ENCODE data around the gene LAMB1.
"Not testable (repeated sequence)": the region's sequence is repeated elsewhere in the genome, so short reads cannot be mapped to it uniquely, and the experiment has no call there.

Gene LAMB1

DNA sequence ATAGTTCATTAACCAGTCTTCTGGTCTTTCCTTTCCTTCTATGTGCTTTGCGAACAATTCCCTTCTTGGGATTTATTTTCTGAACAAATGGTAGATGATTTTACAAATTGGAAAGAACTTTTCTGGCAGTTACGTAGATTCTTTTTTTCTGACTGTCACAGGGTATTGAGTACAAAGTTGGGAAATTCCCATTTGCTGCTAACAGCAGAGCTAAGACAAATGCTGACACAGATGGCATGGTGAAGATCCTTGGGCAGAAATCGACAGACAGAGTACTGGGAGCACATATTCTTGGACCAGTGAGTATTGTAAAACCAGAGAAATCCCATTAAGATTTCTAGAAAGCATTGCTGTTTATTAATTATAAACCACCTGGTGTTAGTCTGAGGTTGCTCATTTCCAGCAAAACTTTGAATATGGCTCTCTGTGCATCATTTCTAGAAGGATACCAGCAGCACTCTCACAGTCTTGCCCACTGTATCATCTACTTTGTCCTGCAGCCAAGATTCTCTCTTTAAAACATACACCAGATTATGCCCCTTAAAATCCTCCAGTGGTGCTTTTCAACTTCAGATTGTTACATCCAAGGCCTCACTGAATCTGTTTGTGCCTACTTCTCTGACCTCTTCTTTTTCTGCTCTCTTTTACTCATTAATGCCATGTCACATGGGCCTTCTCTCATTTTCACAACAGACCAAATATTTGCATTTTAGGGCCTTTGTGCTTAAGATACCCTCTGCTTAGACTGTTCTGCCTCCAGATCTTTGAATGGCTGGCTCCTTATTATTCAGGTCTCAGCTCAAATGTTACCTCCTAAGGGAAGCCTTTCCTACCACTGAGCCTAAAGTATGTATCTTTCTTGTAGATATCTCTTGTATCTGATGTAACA lies 85.0 kb downstream of the LAMB1 start:
- no peak for DNase-seq (ENCODE audit: low read depth)

DNA sequence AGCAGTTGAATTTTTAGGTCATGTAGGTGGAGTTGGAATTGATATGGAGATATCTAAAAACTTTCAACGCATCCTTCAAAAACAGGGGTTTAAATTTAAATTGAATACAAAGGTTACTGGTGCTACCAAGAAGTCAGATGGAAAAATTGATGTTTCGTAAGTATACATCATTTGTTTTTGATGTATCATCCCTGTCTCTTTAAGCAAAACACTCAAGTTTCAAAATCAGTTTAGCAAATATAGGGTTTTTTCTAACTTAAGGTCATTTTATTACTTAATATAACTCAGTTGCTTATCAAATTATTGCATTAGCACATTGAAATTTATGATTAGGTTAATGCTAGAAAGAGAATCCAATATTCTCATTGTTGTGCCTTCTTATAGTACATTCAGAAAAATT lies 87.4 kb downstream of the LAMB1 start:
- DNase-seq (ENCODE audit: low read depth), result no peak

DNA sequence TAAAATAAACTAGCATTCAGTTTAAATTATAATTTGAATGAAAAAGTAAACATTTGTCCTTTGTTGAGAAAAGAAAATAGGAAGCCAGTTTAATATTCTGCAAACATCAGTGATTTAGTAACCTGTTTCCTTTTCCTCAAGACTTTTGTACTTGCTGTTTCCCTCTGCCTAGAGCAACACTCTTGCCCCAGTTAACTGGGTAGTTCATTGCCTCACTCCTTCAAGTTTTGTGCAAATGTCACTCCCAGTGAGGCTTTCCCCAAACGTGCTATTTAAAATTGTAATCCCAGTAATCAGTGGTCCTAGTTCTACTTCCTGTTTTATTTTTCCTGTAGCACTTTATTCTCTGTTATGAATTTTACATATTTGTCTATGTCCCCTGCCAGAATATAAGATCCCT lies 88.1 kb downstream of the LAMB1 start:
- DNase-seq (ENCODE audit: low read depth), result no peak

DNA sequence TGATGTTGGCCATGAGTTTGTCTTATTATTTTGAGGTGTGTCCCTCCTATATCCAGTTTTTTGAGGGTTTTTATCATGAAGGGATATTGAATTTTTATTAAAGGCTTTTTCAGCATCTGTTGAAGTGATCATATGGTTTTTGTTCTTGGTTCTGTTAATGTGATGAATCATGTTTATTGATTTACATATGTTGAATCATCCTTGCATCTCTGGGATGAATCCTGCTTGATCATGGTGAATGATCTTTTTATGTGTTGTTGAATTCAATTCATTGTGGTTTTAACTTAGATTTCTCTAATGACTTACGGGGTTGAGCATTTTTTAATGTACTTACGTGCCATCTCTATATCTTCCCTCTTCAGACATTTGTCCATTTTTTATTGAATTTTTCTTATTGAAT lies 89.1 kb downstream of the LAMB1 start:
- DNase-seq (ENCODE audit: low read depth), result no peak

DNA sequence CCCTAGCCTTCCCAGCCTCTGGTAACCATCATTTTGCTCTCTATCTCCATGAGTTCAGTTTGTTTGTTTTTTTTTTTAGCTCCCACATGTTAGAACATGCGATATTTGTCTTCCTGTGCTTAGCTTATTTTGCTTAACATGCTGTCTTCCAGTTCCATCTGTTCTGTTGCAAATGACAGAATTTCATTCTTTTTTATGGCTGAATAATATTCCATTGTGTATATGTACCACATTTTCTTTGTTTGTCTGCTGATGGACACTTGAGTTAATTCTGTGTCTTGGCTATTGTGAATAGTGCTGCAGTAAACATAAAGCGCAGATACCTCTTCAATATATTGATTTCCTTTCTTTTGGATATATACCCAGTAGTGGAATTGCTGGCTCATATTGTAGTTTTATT lies 91.0 kb downstream of the LAMB1 start:
- no peak for DNase-seq (ENCODE audit: low read depth)

DNA sequence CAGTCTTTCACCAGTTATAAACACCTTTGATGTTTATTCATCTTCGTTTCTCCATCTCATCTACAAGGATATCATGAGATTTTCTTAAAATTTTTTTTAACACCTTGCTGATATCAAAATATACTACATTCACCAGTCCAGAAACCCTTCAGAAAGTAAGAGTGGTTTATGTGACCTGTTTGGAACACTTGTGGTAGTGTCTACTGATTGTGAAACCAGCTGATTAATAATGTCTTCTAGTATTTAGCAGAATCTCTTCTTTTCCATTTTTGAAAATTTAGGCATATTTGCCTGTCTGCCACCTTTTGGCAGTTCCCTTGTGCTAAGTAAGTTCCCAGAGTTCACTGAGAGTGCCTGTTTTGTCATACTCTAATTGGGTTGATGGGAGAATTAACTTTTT lies 93.5 kb downstream of the LAMB1 start:
- DNase-seq (ENCODE audit: low read depth), result no peak

DNA sequence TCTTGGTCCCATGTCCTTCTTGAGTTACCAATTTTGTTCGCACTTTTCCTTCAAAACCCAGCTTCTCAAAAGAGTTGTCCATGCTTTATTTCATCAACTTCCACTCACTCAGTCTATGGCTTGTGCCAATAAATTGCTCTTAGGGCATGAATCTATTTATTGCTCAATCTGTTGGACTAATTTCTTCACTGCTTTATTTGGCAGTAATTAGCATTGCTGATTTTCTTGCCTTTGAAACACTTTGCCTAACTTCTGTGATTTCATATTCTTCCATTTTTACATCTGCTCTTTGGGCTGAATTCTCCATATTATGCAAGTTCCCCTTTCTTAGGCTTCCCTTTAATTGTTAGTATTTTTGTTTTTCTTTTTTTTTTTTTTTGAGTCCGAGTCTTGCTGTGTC lies 95.2 kb downstream of the LAMB1 start:
- DNase-seq (ENCODE audit: low read depth), result no peak

DNA sequence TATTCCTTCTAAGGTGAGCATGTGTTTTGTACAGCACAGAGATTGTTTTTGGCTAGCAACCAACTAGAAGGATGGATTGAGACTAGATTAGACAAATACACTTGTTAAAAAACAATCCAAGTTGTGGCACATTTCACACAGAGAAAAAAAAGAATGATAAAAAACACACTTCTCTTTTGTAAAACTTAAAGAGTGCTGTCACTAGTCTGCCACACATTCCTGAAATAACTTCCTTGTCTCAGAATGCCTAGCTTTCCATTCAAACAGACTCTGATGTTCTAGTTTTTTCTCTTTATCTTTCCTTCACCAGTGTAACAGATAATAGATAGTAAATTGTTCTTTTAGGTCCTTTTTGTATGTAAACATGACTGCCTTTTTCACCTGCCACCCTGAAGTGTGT lies 100.6 kb downstream of the LAMB1 start:
- no peak for DNase-seq (ENCODE audit: low read depth)

DNA sequence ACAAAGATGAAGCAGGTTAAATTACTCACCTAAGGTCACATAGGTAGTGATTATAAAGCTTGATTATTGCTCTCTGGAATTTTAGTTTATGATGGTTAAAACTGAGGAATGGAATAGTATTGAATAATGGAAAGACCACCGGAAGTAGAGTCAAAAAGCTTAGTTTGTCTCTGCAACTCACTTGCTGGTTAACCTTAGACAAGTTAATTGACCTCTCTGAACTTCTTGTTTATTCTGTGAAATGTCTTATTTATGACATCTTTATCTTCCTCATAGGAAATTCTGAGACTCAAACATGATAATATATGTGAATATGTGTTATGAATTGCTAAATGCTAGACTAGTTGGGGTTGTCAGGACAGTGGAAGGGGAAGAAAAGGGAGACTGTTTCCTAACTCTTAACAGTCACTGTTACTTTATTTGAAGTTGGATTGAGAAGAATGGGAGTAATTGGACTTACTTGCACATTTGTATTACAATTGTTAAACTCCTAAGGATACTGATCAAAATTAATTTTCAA lies 102.4 kb downstream of the LAMB1 start:
- no peak for DNase-seq (ENCODE audit: low read depth)

DNA sequence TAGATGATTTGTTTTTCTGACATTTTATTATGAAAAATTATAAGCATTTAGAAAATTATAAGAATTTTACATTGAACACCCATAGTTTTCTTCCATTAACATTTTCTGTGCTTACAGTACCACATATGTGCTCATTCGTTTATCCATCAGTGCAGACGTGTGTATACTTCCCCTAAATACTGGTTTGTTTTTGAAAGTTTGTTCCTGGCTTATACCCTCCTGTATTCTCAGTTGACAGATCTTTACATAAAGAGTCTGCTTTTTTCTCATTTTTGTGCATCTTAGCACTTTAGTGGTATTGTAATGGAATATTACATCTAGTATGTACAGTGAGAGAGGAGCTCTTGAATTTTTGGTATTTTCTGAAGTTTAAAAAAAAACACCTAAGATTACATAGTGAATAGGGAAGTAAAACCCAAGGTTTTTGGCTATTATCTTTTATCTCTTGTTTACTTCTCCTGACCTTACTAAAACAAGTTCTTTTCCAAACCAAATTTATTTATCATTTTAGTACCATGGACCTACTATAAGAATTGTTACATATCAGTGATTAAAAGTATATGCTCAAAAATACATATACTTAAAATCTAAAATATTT lies 103.9 kb downstream of the LAMB1 start:
- DNase-seq (ENCODE audit: low read depth), result no peak

DNA sequence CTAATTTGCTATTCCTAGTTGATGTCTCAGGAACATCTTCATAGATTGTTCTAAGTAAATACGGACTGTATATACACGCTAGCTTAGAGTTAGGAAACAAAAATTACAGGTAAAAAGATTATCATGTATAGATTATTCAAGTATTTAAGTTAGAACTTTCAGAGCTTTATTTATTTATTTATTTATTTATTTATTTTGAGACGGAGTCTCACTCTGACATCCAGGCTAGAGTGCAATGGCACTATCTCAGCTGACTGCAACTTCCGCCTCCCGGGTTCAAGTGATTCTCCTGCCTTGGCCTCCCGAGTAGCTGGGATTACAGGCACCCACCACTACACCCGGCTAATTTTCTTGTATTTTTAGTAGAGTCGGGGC lies 110.6 kb downstream of the LAMB1 start:
- not testable (repeated sequence) for DNase-seq (ENCODE audit: low read depth)

DNA sequence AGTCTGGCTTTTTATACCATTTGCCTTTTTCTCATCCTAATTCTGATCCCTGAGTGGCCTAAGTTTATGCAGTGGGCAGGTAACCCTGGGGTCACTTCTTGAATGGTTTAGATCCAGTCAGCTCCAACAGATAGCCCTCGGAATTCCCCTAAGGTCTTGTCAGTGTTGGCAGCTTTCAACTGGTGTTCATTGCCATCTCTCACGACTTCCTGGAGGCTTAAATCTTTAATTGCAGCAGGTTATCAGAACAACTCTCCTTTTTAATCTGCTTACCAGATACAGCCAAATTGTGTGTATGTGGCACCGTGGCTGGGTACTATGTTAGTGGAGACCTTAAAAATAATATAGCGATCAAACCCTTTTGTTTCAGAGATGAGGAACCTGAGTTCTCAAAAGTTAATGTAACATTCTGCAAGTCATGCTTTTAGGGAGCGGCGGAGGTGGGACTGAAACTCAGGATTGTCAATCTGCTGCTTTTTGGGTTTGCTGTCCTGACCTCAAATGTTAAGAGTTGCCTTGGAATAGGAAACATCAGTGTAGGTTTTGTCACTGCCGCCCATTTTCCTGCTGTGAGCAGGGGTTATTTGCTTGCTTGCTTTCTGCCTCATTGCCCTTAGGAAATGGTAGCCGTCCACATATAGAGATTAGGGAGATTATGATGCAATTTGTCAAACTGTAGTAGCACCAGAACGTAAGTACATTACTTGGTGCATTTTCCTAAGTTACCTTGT lies 111.2 kb downstream of the LAMB1 start:
- DNase-seq (ENCODE audit: low read depth), result no peak

DNA sequence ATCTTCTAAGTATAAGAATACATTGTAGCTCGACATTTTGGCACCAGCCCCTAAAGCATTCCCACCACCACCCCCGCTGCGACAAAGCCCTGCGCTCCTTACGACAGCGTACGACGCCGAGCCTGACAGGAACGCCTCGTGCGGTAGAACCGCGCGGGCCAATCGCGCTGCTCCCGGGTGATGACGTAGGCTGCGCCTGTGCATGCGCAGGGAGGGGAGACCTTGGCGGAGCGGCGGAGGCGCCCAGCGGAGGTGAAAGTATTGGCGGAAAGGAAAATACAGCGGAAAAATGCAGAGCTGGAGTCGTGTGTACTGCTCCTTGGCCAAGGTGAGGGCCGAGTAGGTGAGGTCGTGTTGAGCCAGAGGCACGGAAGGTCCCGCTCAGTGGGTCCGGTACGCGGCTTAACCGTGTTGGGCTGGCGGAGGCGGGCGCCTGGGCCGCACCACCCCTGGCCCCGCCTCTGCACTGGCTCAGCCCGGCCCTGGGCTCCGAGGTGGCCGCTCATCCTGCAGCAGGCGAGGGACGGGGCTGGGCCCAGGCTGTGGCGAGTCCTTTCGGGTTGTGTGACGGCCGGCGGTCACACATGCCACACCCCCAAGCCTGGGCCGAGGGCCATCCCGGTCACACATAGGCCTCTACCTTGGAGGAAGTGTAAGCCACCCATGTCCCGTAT lies 111.9 kb downstream of the LAMB1 start, which contains the start of gene DLD:
DLD (plus strand) TSS at position 222 of the 674 bp plus-strand sequence; CDS start at position 290, 68 bp downstream.
- peak; percentile 87 for DNase-seq (ENCODE audit: low read depth)

DNA sequence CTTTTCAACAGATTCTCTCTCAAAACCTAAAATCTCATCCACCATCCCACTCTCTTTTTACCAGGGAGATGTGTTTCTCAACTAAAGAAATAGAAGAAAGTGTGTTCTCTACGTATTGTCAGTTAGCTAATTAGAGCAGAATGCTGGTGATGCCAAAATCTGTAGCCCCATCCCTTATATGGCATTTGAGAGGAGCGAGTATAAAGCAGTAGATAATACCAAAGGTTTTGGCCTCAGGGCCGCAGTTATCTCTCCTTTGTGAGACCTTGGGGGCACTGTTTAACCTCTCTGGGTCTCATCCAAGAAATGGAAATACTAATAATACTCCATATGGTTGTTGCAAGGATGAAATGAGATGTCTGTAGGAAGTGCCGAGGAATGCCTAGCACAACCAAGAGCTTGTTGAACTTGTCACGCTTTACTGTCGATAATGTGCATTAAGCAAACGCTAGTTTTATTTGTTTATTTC lies 112.4 kb downstream of the LAMB1 start:
- no peak for DNase-seq (ENCODE audit: low read depth)

DNA sequence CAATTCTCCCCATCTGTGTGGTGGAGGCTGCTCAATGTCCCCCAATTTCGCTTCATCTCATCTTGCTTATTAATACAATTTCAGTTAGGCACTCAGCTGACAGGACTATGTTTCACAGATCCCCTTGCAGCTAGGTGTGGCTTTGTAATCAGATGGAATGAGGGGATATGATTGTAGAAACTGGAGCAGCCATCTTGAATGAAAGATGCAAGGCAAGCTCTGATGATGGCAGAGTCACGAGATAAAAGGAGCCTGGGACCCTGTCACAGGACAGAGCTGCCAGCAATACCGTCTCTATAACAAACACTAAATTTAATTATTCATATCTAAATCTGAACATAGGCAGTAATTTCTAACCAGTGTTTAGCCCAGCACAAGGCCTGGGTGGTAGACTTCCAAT lies 113.0 kb downstream of the LAMB1 start:
- no peak for DNase-seq (ENCODE audit: low read depth)

DNA sequence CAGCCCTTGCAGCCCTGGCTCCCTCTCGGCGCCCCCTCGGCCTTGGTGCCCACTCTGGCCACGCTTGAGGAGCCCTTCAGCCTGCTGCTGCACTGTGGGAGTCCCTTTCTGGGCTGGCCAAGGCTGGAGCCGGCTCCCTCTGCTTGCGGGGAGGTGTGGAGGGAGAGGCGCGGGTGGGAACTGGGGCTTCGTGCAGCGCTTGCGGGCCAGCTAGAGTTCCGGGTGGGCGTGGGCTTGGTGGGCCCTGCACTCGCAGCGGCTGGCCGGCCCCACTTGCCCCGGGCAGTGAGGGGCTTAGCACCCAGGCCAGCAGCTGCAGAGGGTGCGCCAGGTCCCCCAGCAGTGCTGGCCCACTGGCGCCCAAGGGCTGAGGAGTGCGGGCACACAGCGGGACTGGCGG lies 115.1 kb downstream of the LAMB1 start:
- DNase-seq (ENCODE audit: low read depth), result not testable (repeated sequence)

DNA sequence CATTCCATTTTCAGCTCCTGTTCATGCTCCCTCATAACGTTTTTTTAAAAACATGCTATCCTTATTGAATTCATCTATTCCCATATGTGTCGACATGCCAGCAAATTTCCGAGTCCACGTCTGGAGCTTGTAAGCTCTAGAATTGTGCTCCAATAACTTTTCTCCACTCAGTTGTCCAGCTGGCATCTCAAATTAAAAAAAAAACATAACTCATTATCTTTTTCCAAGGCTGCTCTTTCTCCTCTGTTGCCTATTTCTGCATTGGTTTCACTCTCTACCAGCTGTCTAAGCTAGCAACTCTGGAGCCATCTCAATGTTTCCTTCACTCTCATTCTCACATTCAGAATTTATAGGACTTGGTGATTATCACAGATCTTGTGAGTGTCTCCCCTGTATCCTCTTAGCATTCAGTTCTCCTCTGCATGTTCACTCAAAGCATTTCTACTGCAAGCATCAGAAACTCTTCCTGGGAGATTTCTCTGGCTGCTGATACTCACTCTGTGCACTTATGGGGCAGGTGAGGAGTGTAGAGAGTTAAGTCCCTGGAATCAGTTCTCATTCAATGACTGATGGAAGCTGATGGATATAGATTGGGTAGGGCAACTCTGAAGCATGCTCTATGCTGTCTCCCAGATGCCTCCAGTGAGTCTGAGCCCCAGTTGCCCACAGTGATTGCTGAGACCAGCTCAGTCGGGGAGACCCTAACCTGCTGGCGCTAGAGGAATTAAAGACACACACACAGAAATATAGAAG lies 118.7 kb downstream of the LAMB1 start:
- no peak for DNase-seq (ENCODE audit: low read depth)

DNA sequence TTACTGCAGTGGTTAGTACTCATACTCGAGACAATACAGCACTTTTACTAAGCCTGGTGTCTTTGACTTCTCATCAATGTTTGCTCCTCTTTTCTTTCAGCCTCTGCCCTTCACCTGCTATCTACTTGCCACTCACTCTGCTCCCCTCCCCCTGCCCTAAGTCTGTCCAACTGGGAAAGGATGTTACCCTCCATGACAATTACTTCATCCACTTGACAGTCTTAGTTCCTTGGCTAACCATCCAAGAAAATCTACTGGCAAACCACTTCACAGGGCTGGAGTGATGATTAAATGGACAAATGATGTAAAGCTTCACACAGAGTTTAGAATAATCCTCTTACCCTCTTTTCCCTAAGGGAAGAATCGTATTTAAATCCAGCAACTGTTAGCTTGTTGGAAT lies 120.2 kb downstream of the LAMB1 start:
- no peak for DNase-seq (ENCODE audit: low read depth)

DNA sequence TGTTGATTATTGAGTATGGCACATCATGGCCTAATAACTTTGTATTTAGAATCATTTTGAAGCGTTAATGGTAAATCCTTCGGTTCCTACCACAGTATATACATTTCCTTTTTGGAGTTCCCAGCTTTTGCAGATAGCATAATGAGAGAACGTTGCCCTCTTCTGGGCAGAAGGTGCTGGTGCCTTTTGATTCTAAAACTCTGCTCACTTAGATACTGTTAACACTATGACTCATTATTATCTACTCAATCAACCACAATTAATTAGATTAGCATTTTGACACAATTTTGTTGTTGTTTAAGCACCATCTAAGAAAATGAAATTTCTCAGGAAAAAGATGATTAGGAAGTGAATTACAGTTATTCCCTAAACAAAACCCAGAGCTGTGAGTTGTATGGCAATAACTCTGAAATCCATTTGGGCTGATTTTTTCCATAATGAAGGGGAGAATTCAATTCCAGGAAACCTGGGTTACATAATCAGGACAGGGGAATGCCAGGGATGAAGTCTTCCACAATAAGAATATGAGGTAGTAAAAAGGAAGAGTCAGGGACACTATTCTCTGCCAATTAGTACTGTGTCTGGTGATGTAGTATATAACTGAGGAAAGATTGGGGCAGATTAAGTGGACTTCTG lies 123.4 kb downstream of the LAMB1 start:
- DNase-seq (ENCODE audit: low read depth), result no peak

DNA sequence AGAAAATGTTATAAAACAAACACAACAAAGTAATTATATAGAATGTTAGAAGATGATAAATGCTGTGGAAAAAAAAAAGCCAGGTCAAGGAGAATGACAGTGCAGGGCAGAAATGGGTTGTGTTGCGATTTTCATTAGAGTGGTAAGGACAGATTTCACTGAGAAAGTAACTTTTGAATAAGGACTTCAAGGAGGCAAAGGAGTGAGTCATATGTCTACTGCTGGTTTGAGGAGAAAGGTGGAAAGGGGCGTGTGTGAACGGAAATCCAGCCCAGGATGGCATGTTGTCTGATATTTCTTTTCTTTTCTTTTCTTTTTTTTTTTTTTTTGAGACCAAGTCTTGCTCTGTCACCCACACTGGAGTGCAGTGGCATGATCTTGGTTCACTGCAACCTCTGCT lies 124.3 kb downstream of the LAMB1 start:
- DNase-seq (ENCODE audit: low read depth), result no peak
